ENCODE results near the gene RMC1.

Gene RMC1

GRCh38 chr18:23503038-23503962 lies at the start of gene RMC1:
Gene RMC1 (plus strand): TSS chr18:23503511. CDS start chr18:23503619, 108 bp downstream.
- Histone ChIP-seq H3K4me3 (peak within 1 kb of the TSS; percentile 96), H3K9me3 (ENCODE audit: low read depth, low read length) (no peaks in the 10 kb centered on the region)

GRCh38 chr18:23453680-23454058 lies 49.6 kb upstream of the RMC1 start:
- no peak for DNase-seq (ENCODE audit: low read depth, low spot score)
- H3K36me3 ChIP-seq (ENCODE audit: insufficient read depth, low read length), result no peaks in the 10 kb centered on the region
- TF ChIP-seq EZH2 (IDR thresholded peaks at IDR 0.05) (no peak), POLR2AphosphoS5 (IDR thresholded peaks at IDR 0.05; ENCODE audit: borderline replicate concordance, low read depth, low read length) (no peak), FOXP2 (optimal IDR thresholded peaks at IDR 0.05; ENCODE audit: control extremely low read depth, extremely low read length, insufficient read depth) (no peak)
- peak overlapping the region; percentile 86 for H3K4me3 ChIP-seq
- H3K27ac ChIP-seq, result no peak overlapping the region
- H3K9me3 ChIP-seq (ENCODE audit: low read depth, low read length), result no peaks in the 10 kb centered on the region
- H3K9ac ChIP-seq (ENCODE audit: insufficient read length), result peak overlapping the region; percentile 81

More at GRCh38 chr18:23503038-23503962, at the start of gene RMC1:
- Histone ChIP-seq H3K27ac (0 out of 2 replicates have a peak within 1 kb of the TSS, but pooled peaks have one; percentile 42), H3K36me3 (ENCODE audit: insufficient read depth, low read length) (0 out of 2 replicates have a peak, but pooled peaks cover 3% of the 10 kb centered on the region), H3K9ac (ENCODE audit: insufficient read length) (peak within 1 kb of the TSS; percentile 88)
- no peak for TF ChIP-seq EZH2 (IDR thresholded peaks at IDR 0.05)
- TF ChIP-seq FOXP2 (optimal IDR thresholded peaks at IDR 0.05; ENCODE audit: control extremely low read depth, extremely low read length, insufficient read depth), result peak; percentile 30
- TF ChIP-seq POLR2AphosphoS5 (IDR thresholded peaks at IDR 0.05; ENCODE audit: borderline replicate concordance, low read depth, low read length), result peak; percentile 91
- no peak for DNase-seq (ENCODE audit: low read depth, low spot score)

- DNase-seq (ENCODE audit: low read depth, low spot score), result no peak
- H3K27ac ChIP-seq, result no peak overlapping the region
- H3K9ac ChIP-seq (ENCODE audit: insufficient read length), result no peak overlapping the region
- TF ChIP-seq EZH2 (IDR thresholded peaks at IDR 0.05) (no peak), POLR2AphosphoS5 (IDR thresholded peaks at IDR 0.05; ENCODE audit: borderline replicate concordance, low read depth, low read length) (no peak), FOXP2 (optimal IDR thresholded peaks at IDR 0.05; ENCODE audit: control extremely low read depth, extremely low read length, insufficient read depth) (no peak)
- H3K4me3 ChIP-seq, result no peak overlapping the region
- H3K9me3 ChIP-seq (ENCODE audit: low read depth, low read length), result no peaks in the 10 kb centered on the region
- H3K36me3 ChIP-seq (ENCODE audit: insufficient read depth, low read length), result no peaks in the 10 kb centered on the region
Observed at GRCh38 chr18:23456835-23457234, 46.5 kb upstream of the RMC1 start.

GRCh38 chr18:23458830-23459529 lies 44.3 kb upstream of the RMC1 start:
- Histone ChIP-seq H3K27ac (no peak overlapping the region), H3K9me3 (ENCODE audit: low read depth, low read length) (no peaks in the 10 kb centered on the region), H3K36me3 (ENCODE audit: insufficient read depth, low read length) (peaks cover 11% of the 10 kb centered on the region), H3K9ac (ENCODE audit: insufficient read length) (no peak overlapping the region), H3K4me3 (no peak overlapping the region)
- TF ChIP-seq FOXP2 (optimal IDR thresholded peaks at IDR 0.05; ENCODE audit: control extremely low read depth, extremely low read length, insufficient read depth), result no peak
- no peak for TF ChIP-seq EZH2 (IDR thresholded peaks at IDR 0.05)
- no peak for TF ChIP-seq POLR2AphosphoS5 (IDR thresholded peaks at IDR 0.05; ENCODE audit: borderline replicate concordance, low read depth, low read length)
- DNase-seq (ENCODE audit: low read depth, low spot score), result no peak

- H3K36me3 ChIP-seq (ENCODE audit: insufficient read depth, low read length), result peaks cover 17% of the 10 kb centered on the region
- H3K4me3 ChIP-seq, result no peak overlapping the region
Observed at GRCh38 chr18:23459530-23459921, 43.8 kb upstream of the RMC1 start.

GRCh38 chr18:23460285-23461273 lies 42.7 kb upstream of the RMC1 start:
- no peak for TF ChIP-seq POLR2AphosphoS5 (IDR thresholded peaks at IDR 0.05; ENCODE audit: borderline replicate concordance, low read depth, low read length)
- TF ChIP-seq FOXP2 (optimal IDR thresholded peaks at IDR 0.05; ENCODE audit: control extremely low read depth, extremely low read length, insufficient read depth), result no peak
- no peak for TF ChIP-seq EZH2 (IDR thresholded peaks at IDR 0.05)
- no peak for DNase-seq (ENCODE audit: low read depth, low spot score)
- Histone ChIP-seq H3K4me3 (no peak overlapping the region), H3K9ac (ENCODE audit: insufficient read length) (no peak overlapping the region), H3K9me3 (ENCODE audit: low read depth, low read length) (no peaks in the 10 kb centered on the region), H3K27ac (no peak overlapping the region), H3K36me3 (ENCODE audit: insufficient read depth, low read length) (peaks cover 18% of the 10 kb centered on the region)

More at GRCh38 chr18:23459530-23459921, 43.8 kb upstream of the RMC1 start:
- DNase-seq (ENCODE audit: low read depth, low spot score), result no peak
- no peak overlapping the region for H3K27ac ChIP-seq
- no peaks in the 10 kb centered on the region for H3K9me3 ChIP-seq (ENCODE audit: low read depth, low read length)
- TF ChIP-seq FOXP2 (optimal IDR thresholded peaks at IDR 0.05; ENCODE audit: control extremely low read depth, extremely low read length, insufficient read depth), result no peak
- no peak for TF ChIP-seq POLR2AphosphoS5 (IDR thresholded peaks at IDR 0.05; ENCODE audit: borderline replicate concordance, low read depth, low read length)
- no peak for TF ChIP-seq EZH2 (IDR thresholded peaks at IDR 0.05)
- H3K9ac ChIP-seq (ENCODE audit: insufficient read length), result no peak overlapping the region

- DNase-seq (ENCODE audit: low read depth, low spot score), result no peak
- Histone ChIP-seq H3K36me3 (ENCODE audit: insufficient read depth, low read length) (peaks cover 27% of the 10 kb centered on the region), H3K9me3 (ENCODE audit: low read depth, low read length) (no peaks in the 10 kb centered on the region), H3K27ac (no peak overlapping the region), H3K4me3 (no peak overlapping the region), H3K9ac (ENCODE audit: insufficient read length) (no peak overlapping the region)
- TF ChIP-seq FOXP2 (optimal IDR thresholded peaks at IDR 0.05; ENCODE audit: control extremely low read depth, extremely low read length, insufficient read depth), result no peak
- TF ChIP-seq EZH2 (IDR thresholded peaks at IDR 0.05), result no peak
- TF ChIP-seq POLR2AphosphoS5 (IDR thresholded peaks at IDR 0.05; ENCODE audit: borderline replicate concordance, low read depth, low read length), result no peak
Observed at GRCh38 chr18:23462876-23463275, 40.4 kb upstream of the RMC1 start.

Measured in SK-N-MC (cell line).